ENCODE data around the gene HS3ST4. TPM values are rescaled to one million over a fixed set of nuclear protein-coding genes. Genes with fewer than 3 reads are reported as not detected.

HS3ST4 gene
- polyA plus RNA-seq, 1 donor (not counting 4 experiments of a cell fraction or from before 2014, with no cell fraction given), result not detected

DNA sequence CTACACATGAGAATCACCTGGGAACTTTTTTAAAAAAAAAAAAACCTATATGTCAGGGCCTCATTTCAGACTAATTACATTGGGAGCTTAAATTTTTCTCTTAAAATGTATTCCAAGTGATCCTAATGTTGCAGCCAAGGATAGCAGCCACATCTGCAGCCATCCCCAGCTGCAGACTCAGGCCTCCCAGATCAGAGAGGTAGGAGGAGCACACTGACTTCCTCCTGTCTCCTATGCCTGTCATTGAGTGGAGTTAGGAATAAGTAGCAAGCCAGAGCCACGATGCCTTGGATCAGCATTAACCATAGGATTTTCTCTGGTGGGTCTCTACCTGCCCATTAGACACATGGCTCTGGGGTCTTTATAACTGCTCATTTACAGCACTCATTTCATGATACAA, 463.5 kb downstream of the HS3ST4 start:
- H3K9me3 ChIP-seq (ENCODE audit: control insufficient read depth, low read depth, low read length), result no peaks in the 10 kb centered on the region
- no peaks in the 10 kb centered on the region for H3K36me3 ChIP-seq (ENCODE audit: control insufficient read depth in 2 of 2, extremely low read depth in 1 of 2, insufficient read depth in 2 of 2, low read length in 2 of 2)
- dilution Hi-C loops (cut with MboI; ENCODE audit: extremely low pct_ligation_motif_present, low sequenced_read_pairs), result no loop called here
- no peak overlapping the region for H2AFZ ChIP-seq (ENCODE audit: control insufficient read depth, low read length)
- no peak overlapping the region for H3K4me3 ChIP-seq (ENCODE audit: control insufficient read depth in 2 of 3, extremely low read depth in 1 of 3, insufficient read depth in 2 of 3, low read depth in 1 of 3, low read length in 3 of 3)
- FAIRE-seq, result no peak
- TF ChIP-seq EZH2 (IDR thresholded peaks at IDR 0.05; ENCODE audit: low read length), result no peak
- TF ChIP-seq, protein P1, sequence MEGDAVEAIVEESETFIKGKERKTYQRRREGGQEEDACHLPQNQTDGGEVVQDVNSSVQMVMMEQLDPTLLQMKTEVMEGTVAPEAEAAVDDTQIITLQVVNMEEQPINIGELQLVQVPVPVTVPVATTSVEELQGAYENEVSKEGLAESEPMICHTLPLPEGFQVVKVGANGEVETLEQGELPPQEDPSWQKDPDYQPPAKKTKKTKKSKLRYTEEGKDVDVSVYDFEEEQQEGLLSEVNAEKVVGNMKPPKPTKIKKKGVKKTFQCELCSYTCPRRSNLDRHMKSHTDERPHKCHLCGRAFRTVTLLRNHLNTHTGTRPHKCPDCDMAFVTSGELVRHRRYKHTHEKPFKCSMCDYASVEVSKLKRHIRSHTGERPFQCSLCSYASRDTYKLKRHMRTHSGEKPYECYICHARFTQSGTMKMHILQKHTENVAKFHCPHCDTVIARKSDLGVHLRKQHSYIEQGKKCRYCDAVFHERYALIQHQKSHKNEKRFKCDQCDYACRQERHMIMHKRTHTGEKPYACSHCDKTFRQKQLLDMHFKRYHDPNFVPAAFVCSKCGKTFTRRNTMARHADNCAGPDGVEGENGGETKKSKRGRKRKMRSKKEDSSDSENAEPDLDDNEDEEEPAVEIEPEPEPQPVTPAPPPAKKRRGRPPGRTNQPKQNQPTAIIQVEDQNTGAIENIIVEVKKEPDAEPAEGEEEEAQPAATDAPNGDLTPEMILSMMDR (optimal IDR thresholded peaks at IDR 0.05 in 1 of 3, IDR thresholded peaks at IDR 0.05 in 1 of 3, conservative IDR thresholded peaks at IDR 0.05 in 1 of 3; ENCODE audit: extremely low read depth in 1 of 3, insufficient read depth in 2 of 3, low read length in 3 of 3), result no peak
- H3K4me1 ChIP-seq (ENCODE audit: control insufficient read depth, extremely low read depth, insufficient read depth, low read length), result no peaks in the 10 kb centered on the region
- no peaks in the 10 kb centered on the region for H3K27me3 ChIP-seq (ENCODE audit: control insufficient read depth, extremely low read depth, insufficient read depth, low read length)
- no peak overlapping the region for H3K27ac ChIP-seq (ENCODE audit: control insufficient read depth, insufficient read depth, low read length)
- no peak overlapping the region for H3K4me2 ChIP-seq (ENCODE audit: control insufficient read depth, extremely low read depth, insufficient read depth, low read depth, low read length)
- no peak for DNase-seq (ENCODE audit: low read depth, low spot score)
- H3K9me1 ChIP-seq (ENCODE audit: control insufficient read depth, extremely low read depth, insufficient read depth, low read length), result no peaks in the 10 kb centered on the region
- no peak overlapping the region for H3K9ac ChIP-seq (ENCODE audit: control insufficient read depth, extremely low read depth, insufficient read depth, low read length)
- no peaks in the 10 kb centered on the region for H3K79me2 ChIP-seq (ENCODE audit: control insufficient read depth, insufficient read depth, low read length)
- H4K20me1 ChIP-seq (ENCODE audit: control insufficient read depth, extremely low read depth, insufficient read depth, low read length), result no peaks in the 10 kb centered on the region

- dilution Hi-C loops (cut with MboI; ENCODE audit: extremely low pct_ligation_motif_present, low sequenced_read_pairs), result no loop called here
- no peak for TF ChIP-seq EZH2 (IDR thresholded peaks at IDR 0.05; ENCODE audit: low read length)
- TF ChIP-seq, protein P1 (optimal IDR thresholded peaks at IDR 0.05 in 1 of 3, IDR thresholded peaks at IDR 0.05 in 1 of 3, conservative IDR thresholded peaks at IDR 0.05 in 1 of 3; ENCODE audit: extremely low read depth in 1 of 3, insufficient read depth in 2 of 3, low read length in 3 of 3), result no peak
Observed at GRCh38 chr16:26157319-26157718, 465.6 kb downstream of the HS3ST4 start.

More at GRCh38 chr16:26157319-26157718, 465.6 kb downstream of the HS3ST4 start:
- no peaks in the 10 kb centered on the region for H3K79me2 ChIP-seq (ENCODE audit: control insufficient read depth, insufficient read depth, low read length)
- no peaks in the 10 kb centered on the region for H4K20me1 ChIP-seq (ENCODE audit: control insufficient read depth, extremely low read depth, insufficient read depth, low read length)
- no peaks in the 10 kb centered on the region for H3K27me3 ChIP-seq (ENCODE audit: control insufficient read depth, extremely low read depth, insufficient read depth, low read length)
- H3K4me2 ChIP-seq (ENCODE audit: control insufficient read depth, extremely low read depth, insufficient read depth, low read depth, low read length), result no peak overlapping the region
- no peak for FAIRE-seq
- H3K4me1 ChIP-seq (ENCODE audit: control insufficient read depth, extremely low read depth, insufficient read depth, low read length), result no peaks in the 10 kb centered on the region
- H3K27ac ChIP-seq (ENCODE audit: control insufficient read depth, insufficient read depth, low read length), result no peak overlapping the region
- no peak overlapping the region for H3K9ac ChIP-seq (ENCODE audit: control insufficient read depth, extremely low read depth, insufficient read depth, low read length)
- H3K9me1 ChIP-seq (ENCODE audit: control insufficient read depth, extremely low read depth, insufficient read depth, low read length), result no peaks in the 10 kb centered on the region
- no peak overlapping the region for H3K4me3 ChIP-seq (ENCODE audit: control insufficient read depth in 2 of 3, extremely low read depth in 1 of 3, insufficient read depth in 2 of 3, low read depth in 1 of 3, low read length in 3 of 3)
- DNase-seq (ENCODE audit: low read depth, low spot score), result no peak
- no peak overlapping the region for H2AFZ ChIP-seq (ENCODE audit: control insufficient read depth, low read length)
- no peaks in the 10 kb centered on the region for H3K9me3 ChIP-seq (ENCODE audit: control insufficient read depth, low read depth, low read length)
- no peaks in the 10 kb centered on the region for H3K36me3 ChIP-seq (ENCODE audit: control insufficient read depth in 2 of 2, extremely low read depth in 1 of 2, insufficient read depth in 2 of 2, low read length in 2 of 2)
